ENCODE results near the gene PRSS35.
A peak's percentile ranks its signal among the peaks of the same experiment; 100 is the strongest.
"Not testable (repeated sequence)": the region's sequence is repeated elsewhere in the genome, so short reads cannot be mapped to it uniquely, and the experiment has no call there.

Gene PRSS35

GRCh38 chr6:83511901-83512681, at the start of gene PRSS35:
TSS of gene PRSS35 (plus strand) at chr6:83512534. CDS start at chr6:83523442, 10,908 bp downstream.
- DNase-seq = peak in 1 of 2 donors; percentile 6

- DNase-seq = no peak
Observed at GRCh38 chr6:83463886-83464285, 48.4 kb upstream of the PRSS35 start.

GRCh38 chr6:83464381-83465140, 47.8 kb upstream of the PRSS35 start:
- no peak for DNase-seq

GRCh38 chr6:83466328-83466727, 46.0 kb upstream of the PRSS35 start:
- DNase-seq = no peak

- DNase-seq = no peak
Observed at GRCh38 chr6:83467620-83468036, 44.7 kb upstream of the PRSS35 start.

GRCh38 chr6:83470001-83470400, 42.3 kb upstream of the PRSS35 start:
- no peak for DNase-seq

GRCh38 chr6:83470587-83470986, 41.7 kb upstream of the PRSS35 start:
- DNase-seq = no peak

GRCh38 chr6:83472767-83473166, 39.6 kb upstream of the PRSS35 start:
- no peak for DNase-seq

GRCh38 chr6:83474309-83474708, 38.0 kb upstream of the PRSS35 start:
- DNase-seq = no peak

- DNase-seq = no peak
Observed at GRCh38 chr6:83476971-83477370, 35.4 kb upstream of the PRSS35 start.

- DNase-seq = no peak
Observed at GRCh38 chr6:83479389-83479788, 32.9 kb upstream of the PRSS35 start.

- no peak for DNase-seq
Observed at GRCh38 chr6:83480470-83480869, 31.9 kb upstream of the PRSS35 start.

- not testable (repeated sequence) for DNase-seq
Observed at GRCh38 chr6:83481938-83482337, 30.4 kb upstream of the PRSS35 start.

- no peak for DNase-seq
Observed at GRCh38 chr6:83488448-83488847, 23.9 kb upstream of the PRSS35 start.

- DNase-seq = no peak
Observed at GRCh38 chr6:83488861-83489260, 23.5 kb upstream of the PRSS35 start.

- no peak for DNase-seq
Observed at GRCh38 chr6:83490217-83490807, 22.0 kb upstream of the PRSS35 start.

GRCh38 chr6:83505356-83505755, 7.0 kb upstream of the PRSS35 start:
- DNase-seq = no peak

- no peak for DNase-seq
Observed at GRCh38 chr6:83509441-83509840, 2.9 kb upstream of the PRSS35 start.

- DNase-seq = no peak
Observed at GRCh38 chr6:83510791-83511190, 1.5 kb upstream of the PRSS35 start.

- DNase-seq = no peak
Observed at GRCh38 chr6:83511266-83511665, 1.1 kb upstream of the PRSS35 start.

GRCh38 chr6:83514466-83514865, 2.1 kb downstream of the PRSS35 start:
- no peak for DNase-seq

GRCh38 chr6:83514866-83515466, 2.6 kb downstream of the PRSS35 start:
- peak; percentile 7 to 18 for DNase-seq

- DNase-seq = no peak
Observed at GRCh38 chr6:83517500-83517899, 5.2 kb downstream of the PRSS35 start.
